ENCODE results near the gene THOC3.
"Not testable (repeated sequence)": the region's sequence is repeated elsewhere in the genome, so short reads cannot be mapped to it uniquely, and the experiment has no call there.

The THOC3 gene, protein sequence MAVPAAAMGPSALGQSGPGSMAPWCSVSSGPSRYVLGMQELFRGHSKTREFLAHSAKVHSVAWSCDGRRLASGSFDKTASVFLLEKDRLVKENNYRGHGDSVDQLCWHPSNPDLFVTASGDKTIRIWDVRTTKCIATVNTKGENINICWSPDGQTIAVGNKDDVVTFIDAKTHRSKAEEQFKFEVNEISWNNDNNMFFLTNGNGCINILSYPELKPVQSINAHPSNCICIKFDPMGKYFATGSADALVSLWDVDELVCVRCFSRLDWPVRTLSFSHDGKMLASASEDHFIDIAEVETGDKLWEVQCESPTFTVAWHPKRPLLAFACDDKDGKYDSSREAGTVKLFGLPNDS

DNA sequence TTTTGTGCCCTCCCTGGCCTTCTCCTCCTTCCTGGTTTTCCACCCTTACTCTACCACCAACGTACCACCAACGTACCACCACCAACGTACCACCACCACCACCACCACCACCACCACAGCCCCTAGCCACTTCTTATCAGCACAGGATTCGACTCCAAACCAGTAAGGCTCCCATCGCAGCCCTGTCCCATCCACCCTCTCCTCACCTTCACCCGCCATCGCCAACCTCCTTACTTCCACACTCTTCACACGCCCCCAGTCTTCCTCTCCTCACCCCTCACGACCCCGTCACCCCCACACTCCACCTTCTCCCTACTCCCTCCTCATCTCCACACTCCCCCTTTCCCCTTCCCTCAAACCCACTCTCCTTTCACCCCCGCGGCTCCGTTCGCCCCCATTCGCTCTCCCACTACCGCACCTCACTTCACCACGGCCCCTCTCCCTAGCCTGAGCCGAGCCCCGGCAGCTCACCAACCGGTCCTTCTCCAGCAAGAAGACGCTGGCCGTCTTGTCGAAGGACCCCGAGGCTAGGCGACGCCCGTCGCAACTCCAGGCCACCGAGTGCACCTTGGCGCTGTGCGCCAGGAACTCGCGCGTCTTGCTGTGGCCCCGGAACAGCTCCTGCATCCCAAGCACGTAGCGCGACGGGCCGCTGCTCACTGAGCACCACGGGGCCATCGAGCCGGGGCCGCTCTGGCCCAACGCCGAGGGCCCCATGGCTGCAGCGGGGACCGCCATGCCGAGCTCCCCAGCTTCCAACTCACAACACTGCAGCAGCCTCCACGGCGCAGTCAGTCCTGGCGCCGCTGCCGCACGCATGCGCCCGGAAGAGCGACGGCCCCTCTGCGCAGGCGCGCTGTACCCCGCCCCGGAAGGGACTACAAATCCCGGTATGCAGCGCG lies at the start of gene THOC3:
TSS of gene THOC3 (minus strand) at position 845 of the 902 bp plus-strand sequence. CDS start at position 738, 107 bp downstream.
- Histone ChIP-seq H3K4me3 (ENCODE audit: low read depth in 1 of 5, low read length in 5 of 5) (peak within 1 kb of the TSS in 4 of 5 donors; percentile 66 to 76 (median 69)), H3K9ac (ENCODE audit: low read length in 5 of 5) (peak within 1 kb of the TSS in 2 of 5 donors; percentile 45 to 66)
- H3K4me1 ChIP-seq (ENCODE audit: control insufficient read depth in 5 of 5, insufficient read depth in 5 of 5, low read length in 5 of 5); H3K27me3 ChIP-seq (ENCODE audit: control insufficient read depth in 5 of 5, insufficient read depth in 4 of 5, low read length in 5 of 5); H3K9me3 ChIP-seq (ENCODE audit: control insufficient read depth in 5 of 5, low read length in 5 of 5); H3K36me3 ChIP-seq (ENCODE audit: control insufficient read depth in 5 of 5, insufficient read depth in 5 of 5, low read length in 5 of 5); H3K27ac ChIP-seq (ENCODE audit: low read depth, low read length): not testable (repeated sequence)

GRCh38 chr5:176017324-176017723 lies 49.2 kb upstream of the THOC3 start:
- not testable (repeated sequence) for H3K27ac ChIP-seq (ENCODE audit: low read depth, low read length); H3K9ac ChIP-seq (ENCODE audit: low read length in 5 of 5); H3K9me3 ChIP-seq (ENCODE audit: control insufficient read depth in 5 of 5, low read length in 5 of 5); H3K36me3 ChIP-seq (ENCODE audit: control insufficient read depth in 5 of 5, insufficient read depth in 5 of 5, low read length in 5 of 5); H3K4me3 ChIP-seq (ENCODE audit: low read depth in 1 of 5, low read length in 5 of 5); H3K4me1 ChIP-seq (ENCODE audit: control insufficient read depth in 5 of 5, insufficient read depth in 5 of 5, low read length in 5 of 5); H3K27me3 ChIP-seq (ENCODE audit: control insufficient read depth in 5 of 5, insufficient read depth in 4 of 5, low read length in 5 of 5)

DNA sequence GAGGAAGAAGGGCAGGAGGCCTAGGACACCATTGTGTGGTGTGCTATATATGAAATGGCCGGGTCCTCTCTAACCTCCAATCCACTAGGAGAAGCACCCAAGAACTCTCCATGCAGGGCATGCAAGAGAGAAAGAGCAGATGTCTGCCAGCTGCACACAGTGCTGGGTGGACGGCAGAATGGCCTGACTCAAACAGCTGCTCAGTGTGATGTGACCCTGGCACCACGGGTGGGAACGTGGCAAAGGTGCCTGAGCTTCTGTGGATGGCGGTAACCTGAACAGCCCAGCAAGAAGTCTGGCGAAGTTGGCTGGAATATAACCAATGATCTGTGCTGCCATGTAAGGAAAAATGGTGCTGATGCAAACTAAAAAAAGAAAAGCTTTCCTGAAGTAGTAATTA lies 46.2 kb upstream of the THOC3 start:
- not testable (repeated sequence) for H3K36me3 ChIP-seq (ENCODE audit: control insufficient read depth in 5 of 5, insufficient read depth in 5 of 5, low read length in 5 of 5); H3K9ac ChIP-seq (ENCODE audit: low read length in 5 of 5); H3K9me3 ChIP-seq (ENCODE audit: control insufficient read depth in 5 of 5, low read length in 5 of 5); H3K4me1 ChIP-seq (ENCODE audit: control insufficient read depth in 5 of 5, insufficient read depth in 5 of 5, low read length in 5 of 5); H3K4me3 ChIP-seq (ENCODE audit: low read depth in 1 of 5, low read length in 5 of 5); H3K27ac ChIP-seq (ENCODE audit: low read depth, low read length); H3K27me3 ChIP-seq (ENCODE audit: control insufficient read depth in 5 of 5, insufficient read depth in 4 of 5, low read length in 5 of 5)

DNA sequence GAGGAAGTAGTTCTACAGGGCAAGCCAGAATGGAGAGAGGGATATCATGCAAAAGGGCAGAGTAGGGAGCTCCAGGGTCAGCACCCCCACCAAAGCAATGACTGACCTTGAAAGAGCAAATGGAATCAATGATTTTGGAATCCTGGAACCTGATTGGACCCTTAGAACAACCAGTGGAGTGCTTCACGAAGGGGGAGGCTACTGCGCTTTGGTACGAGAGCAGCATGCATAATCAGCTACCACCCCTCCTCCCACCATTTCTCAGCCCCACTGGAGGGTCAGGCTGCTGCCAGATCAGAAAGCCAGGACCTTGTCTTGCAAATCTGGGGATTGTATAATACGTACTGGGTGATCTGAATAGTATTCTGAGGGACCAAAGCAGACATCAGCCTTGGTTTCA lies 43.0 kb upstream of the THOC3 start:
- H3K27me3 ChIP-seq (ENCODE audit: control insufficient read depth in 5 of 5, insufficient read depth in 4 of 5, low read length in 5 of 5); H3K9me3 ChIP-seq (ENCODE audit: control insufficient read depth in 5 of 5, low read length in 5 of 5); H3K9ac ChIP-seq (ENCODE audit: low read length in 5 of 5); H3K4me3 ChIP-seq (ENCODE audit: low read depth in 1 of 5, low read length in 5 of 5); H3K27ac ChIP-seq (ENCODE audit: low read depth, low read length); H3K36me3 ChIP-seq (ENCODE audit: control insufficient read depth in 5 of 5, insufficient read depth in 5 of 5, low read length in 5 of 5); H3K4me1 ChIP-seq (ENCODE audit: control insufficient read depth in 5 of 5, insufficient read depth in 5 of 5, low read length in 5 of 5): not testable (repeated sequence)

- not testable (repeated sequence) for H3K4me1 ChIP-seq (ENCODE audit: control insufficient read depth in 5 of 5, insufficient read depth in 5 of 5, low read length in 5 of 5); H3K36me3 ChIP-seq (ENCODE audit: control insufficient read depth in 5 of 5, insufficient read depth in 5 of 5, low read length in 5 of 5)
Measured at GRCh38 chr5:176010202-176010601, 42.1 kb upstream of the THOC3 start.

DNA sequence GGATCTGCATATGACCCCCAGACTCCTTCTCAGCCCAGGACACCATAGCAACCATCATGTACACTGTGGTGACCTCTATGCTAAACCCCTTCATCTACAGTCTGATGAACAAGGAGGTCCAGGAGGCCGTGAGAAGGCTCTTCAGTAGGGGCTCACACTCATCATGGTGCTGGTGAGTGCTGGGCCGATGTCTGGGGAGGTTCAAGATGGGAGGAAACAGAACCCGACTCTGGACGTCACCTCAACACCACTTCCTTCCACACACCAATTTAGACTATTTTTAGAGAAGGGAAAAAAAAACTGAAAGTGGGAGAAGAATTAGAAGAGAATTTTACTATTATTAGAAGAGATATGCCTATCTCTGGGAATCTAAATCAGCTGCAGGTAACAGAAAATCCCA lies 39.1 kb upstream of the THOC3 start:
- not testable (repeated sequence) for H3K4me3 ChIP-seq (ENCODE audit: low read depth in 1 of 5, low read length in 5 of 5); H3K27me3 ChIP-seq (ENCODE audit: control insufficient read depth in 5 of 5, insufficient read depth in 4 of 5, low read length in 5 of 5); H3K9me3 ChIP-seq (ENCODE audit: control insufficient read depth in 5 of 5, low read length in 5 of 5); H3K4me1 ChIP-seq (ENCODE audit: control insufficient read depth in 5 of 5, insufficient read depth in 5 of 5, low read length in 5 of 5); H3K36me3 ChIP-seq (ENCODE audit: control insufficient read depth in 5 of 5, insufficient read depth in 5 of 5, low read length in 5 of 5); H3K27ac ChIP-seq (ENCODE audit: low read depth, low read length); H3K9ac ChIP-seq (ENCODE audit: low read length in 5 of 5)

More at GRCh38 chr5:176010202-176010601, 42.1 kb upstream of the THOC3 start:
- H3K4me3 ChIP-seq (ENCODE audit: low read depth in 1 of 5, low read length in 5 of 5); H3K27me3 ChIP-seq (ENCODE audit: control insufficient read depth in 5 of 5, insufficient read depth in 4 of 5, low read length in 5 of 5); H3K9me3 ChIP-seq (ENCODE audit: control insufficient read depth in 5 of 5, low read length in 5 of 5); H3K27ac ChIP-seq (ENCODE audit: low read depth, low read length); H3K9ac ChIP-seq (ENCODE audit: low read length in 5 of 5): not testable (repeated sequence)

DNA sequence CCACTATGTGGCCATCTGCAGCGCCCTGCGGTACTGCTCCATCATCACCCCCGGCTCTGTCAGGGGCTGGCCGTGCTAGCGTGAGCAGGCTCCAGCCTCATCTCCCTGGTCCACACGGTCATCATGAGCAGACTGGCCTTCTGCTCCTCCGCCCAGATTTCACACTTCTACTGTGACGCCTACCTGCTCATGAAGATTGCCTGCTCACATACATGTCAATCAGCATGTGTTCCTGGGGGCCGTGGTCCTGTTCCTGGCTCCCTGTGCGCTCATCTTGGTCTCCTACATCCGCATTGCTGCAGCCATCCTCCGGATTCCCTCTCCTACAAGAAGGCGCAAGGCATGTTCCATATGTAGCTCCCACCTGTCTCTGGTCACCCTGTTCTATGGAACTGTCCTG lies 38.7 kb upstream of the THOC3 start:
- not testable (repeated sequence) for H3K27me3 ChIP-seq (ENCODE audit: control insufficient read depth in 5 of 5, insufficient read depth in 4 of 5, low read length in 5 of 5); H3K4me3 ChIP-seq (ENCODE audit: low read depth in 1 of 5, low read length in 5 of 5); H3K4me1 ChIP-seq (ENCODE audit: control insufficient read depth in 5 of 5, insufficient read depth in 5 of 5, low read length in 5 of 5)

GRCh38 chr5:175997979-175998378 lies 29.9 kb upstream of the THOC3 start:
- not testable (repeated sequence) for H3K4me3 ChIP-seq (ENCODE audit: low read depth in 1 of 5, low read length in 5 of 5); H3K27ac ChIP-seq (ENCODE audit: low read depth, low read length); H3K27me3 ChIP-seq (ENCODE audit: control insufficient read depth in 5 of 5, insufficient read depth in 4 of 5, low read length in 5 of 5); H3K9me3 ChIP-seq (ENCODE audit: control insufficient read depth in 5 of 5, low read length in 5 of 5); H3K9ac ChIP-seq (ENCODE audit: low read length in 5 of 5); H3K36me3 ChIP-seq (ENCODE audit: control insufficient read depth in 5 of 5, insufficient read depth in 5 of 5, low read length in 5 of 5); H3K4me1 ChIP-seq (ENCODE audit: control insufficient read depth in 5 of 5, insufficient read depth in 5 of 5, low read length in 5 of 5)

More for the DNA sequence above, 38.7 kb upstream of the THOC3 start:
- H3K27ac ChIP-seq (ENCODE audit: low read depth, low read length); H3K36me3 ChIP-seq (ENCODE audit: control insufficient read depth in 5 of 5, insufficient read depth in 5 of 5, low read length in 5 of 5); H3K9ac ChIP-seq (ENCODE audit: low read length in 5 of 5); H3K9me3 ChIP-seq (ENCODE audit: control insufficient read depth in 5 of 5, low read length in 5 of 5): not testable (repeated sequence)

GRCh38 chr5:175997495-175997894 lies 29.4 kb upstream of the THOC3 start:
- not testable (repeated sequence) for H3K27me3 ChIP-seq (ENCODE audit: control insufficient read depth in 5 of 5, insufficient read depth in 4 of 5, low read length in 5 of 5); H3K4me1 ChIP-seq (ENCODE audit: control insufficient read depth in 5 of 5, insufficient read depth in 5 of 5, low read length in 5 of 5); H3K9ac ChIP-seq (ENCODE audit: low read length in 5 of 5); H3K36me3 ChIP-seq (ENCODE audit: control insufficient read depth in 5 of 5, insufficient read depth in 5 of 5, low read length in 5 of 5); H3K27ac ChIP-seq (ENCODE audit: low read depth, low read length); H3K4me3 ChIP-seq (ENCODE audit: low read depth in 1 of 5, low read length in 5 of 5); H3K9me3 ChIP-seq (ENCODE audit: control insufficient read depth in 5 of 5, low read length in 5 of 5)

GRCh38 chr5:175996791-175997190 lies 28.7 kb upstream of the THOC3 start:
- H3K36me3 ChIP-seq (ENCODE audit: control insufficient read depth in 5 of 5, insufficient read depth in 5 of 5, low read length in 5 of 5); H3K27me3 ChIP-seq (ENCODE audit: control insufficient read depth in 5 of 5, insufficient read depth in 4 of 5, low read length in 5 of 5); H3K27ac ChIP-seq (ENCODE audit: low read depth, low read length); H3K9me3 ChIP-seq (ENCODE audit: control insufficient read depth in 5 of 5, low read length in 5 of 5); H3K4me1 ChIP-seq (ENCODE audit: control insufficient read depth in 5 of 5, insufficient read depth in 5 of 5, low read length in 5 of 5); H3K9ac ChIP-seq (ENCODE audit: low read length in 5 of 5); H3K4me3 ChIP-seq (ENCODE audit: low read depth in 1 of 5, low read length in 5 of 5): not testable (repeated sequence)
